ENCODE measurements around the gene PREX1. TPM values are rescaled to one million over a fixed set of nuclear protein-coding genes. Genes with fewer than 3 reads are reported as not detected.

The PREX1 gene
- total and polyA plus RNA-seq, 2 donors (not counting 3 experiments of a cell fraction or from before 2014, with no cell fraction given) = 51.3 to 72.9 TPM

DNA sequence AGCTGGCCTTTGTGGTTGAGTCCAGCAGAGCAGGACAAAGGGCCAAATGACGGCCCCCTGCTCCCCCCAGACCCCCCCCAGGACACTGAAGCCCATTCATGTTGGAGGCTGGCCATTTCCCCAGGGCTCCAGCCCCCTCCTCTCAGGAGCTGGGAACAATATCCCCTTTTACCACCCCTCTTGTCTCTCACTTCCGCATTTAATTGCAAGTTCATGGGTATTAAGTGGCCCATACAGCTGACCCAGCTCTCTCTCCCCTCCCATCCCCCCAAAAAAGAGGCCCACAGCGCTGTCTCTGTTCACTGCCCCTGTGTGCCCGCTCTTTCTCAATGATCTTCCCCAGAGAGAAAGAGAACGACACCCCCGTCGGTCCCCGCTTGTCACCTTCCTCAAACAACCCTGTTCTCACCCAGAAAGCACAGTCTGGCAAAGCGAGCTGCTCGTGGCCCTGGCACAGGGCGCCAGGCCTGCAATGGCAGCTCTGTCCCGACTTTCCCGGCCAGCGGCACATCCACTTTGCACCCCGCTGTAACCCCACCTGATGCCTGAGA lies 30.4 kb downstream of the PREX1 start:
- CTCF ChIA-PET = interaction anchor here (1.6 to 3.1 kb wide), 2 partner anchors 13 to 73 kb away, joined by 3 to 9 read pairs; no protein-coding TSS in a partner anchor
- no peak for FAIRE-seq
- no TSS peak for BruUV-seq (replicated peaks)

DNA sequence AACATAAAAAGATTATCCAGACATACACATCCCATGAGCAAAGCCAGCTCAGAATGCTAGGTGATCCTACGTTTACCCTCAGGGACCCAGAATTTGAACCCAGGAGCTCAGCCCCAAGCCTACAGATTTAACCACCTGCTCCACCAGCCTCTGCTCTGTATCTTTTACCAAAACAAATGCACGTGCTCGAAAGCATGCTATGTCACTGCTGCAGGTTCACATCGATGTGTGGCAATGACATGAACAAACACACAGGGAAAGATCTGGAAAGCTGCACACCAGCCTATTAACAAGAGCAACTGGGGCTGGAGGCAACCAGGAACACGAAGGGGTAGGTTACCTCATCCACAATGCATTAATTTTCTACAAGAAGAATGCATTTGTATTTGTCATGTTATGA lies 32.1 kb downstream of the PREX1 start:
- no peak overlapping the region for H3K27ac ChIP-seq (ENCODE audit: insufficient read depth, low read depth, low read length)
- peaks cover 96% of the 10 kb centered on the region for H3K79me2 ChIP-seq (ENCODE audit: control insufficient read depth, insufficient read depth, low read length)
- dilution Hi-C loops (cut with MboI; ENCODE audit: extremely low pct_ligation_motif_present, low sequenced_read_pairs) = no loop called here
- no peaks in the 10 kb centered on the region for H3K36me3 ChIP-seq (ENCODE audit: control insufficient read depth in 2 of 2, extremely low read depth in 1 of 2, insufficient read depth in 2 of 2, low read length in 2 of 2)
- ChIA-PET CTCF (interaction anchor here (0.8 kb wide), 1 partner anchor 138 kb away, joined by 3 read pairs; no protein-coding TSS in a partner anchor), POLR2A (no interaction called here)
- H4K20me1 ChIP-seq (replicated peaks; ENCODE audit: control insufficient read depth, extremely low read depth, insufficient read depth, low read length) = peaks cover 6% of the 10 kb centered on the region
- TF ChIP-seq, protein P1, sequence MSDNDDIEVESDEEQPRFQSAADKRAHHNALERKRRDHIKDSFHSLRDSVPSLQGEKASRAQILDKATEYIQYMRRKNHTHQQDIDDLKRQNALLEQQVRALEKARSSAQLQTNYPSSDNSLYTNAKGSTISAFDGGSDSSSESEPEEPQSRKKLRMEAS (IDR thresholded peaks at IDR 0.05; ENCODE audit: insufficient read depth, insufficient read length) = no peak
- no peak for TF ChIP-seq GATA2 (IDR thresholded peaks at IDR 0.05; ENCODE audit: insufficient read depth, insufficient read length, low read depth, low read length)
- no peak for TF ChIP-seq FOS (IDR thresholded peaks at IDR 0.05; ENCODE audit: borderline replicate concordance, insufficient read depth, low read length)
- no peak for TF ChIP-seq POLR2A (IDR thresholded peaks at IDR 0.05; ENCODE audit: low read depth, low read length)
- TF ChIP-seq, protein P2, sequence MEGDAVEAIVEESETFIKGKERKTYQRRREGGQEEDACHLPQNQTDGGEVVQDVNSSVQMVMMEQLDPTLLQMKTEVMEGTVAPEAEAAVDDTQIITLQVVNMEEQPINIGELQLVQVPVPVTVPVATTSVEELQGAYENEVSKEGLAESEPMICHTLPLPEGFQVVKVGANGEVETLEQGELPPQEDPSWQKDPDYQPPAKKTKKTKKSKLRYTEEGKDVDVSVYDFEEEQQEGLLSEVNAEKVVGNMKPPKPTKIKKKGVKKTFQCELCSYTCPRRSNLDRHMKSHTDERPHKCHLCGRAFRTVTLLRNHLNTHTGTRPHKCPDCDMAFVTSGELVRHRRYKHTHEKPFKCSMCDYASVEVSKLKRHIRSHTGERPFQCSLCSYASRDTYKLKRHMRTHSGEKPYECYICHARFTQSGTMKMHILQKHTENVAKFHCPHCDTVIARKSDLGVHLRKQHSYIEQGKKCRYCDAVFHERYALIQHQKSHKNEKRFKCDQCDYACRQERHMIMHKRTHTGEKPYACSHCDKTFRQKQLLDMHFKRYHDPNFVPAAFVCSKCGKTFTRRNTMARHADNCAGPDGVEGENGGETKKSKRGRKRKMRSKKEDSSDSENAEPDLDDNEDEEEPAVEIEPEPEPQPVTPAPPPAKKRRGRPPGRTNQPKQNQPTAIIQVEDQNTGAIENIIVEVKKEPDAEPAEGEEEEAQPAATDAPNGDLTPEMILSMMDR (IDR thresholded peaks at IDR 0.05; ENCODE audit: extremely low read depth in 1 of 2, insufficient read depth in 1 of 2, low read depth in 1 of 2, low read length in 2 of 2) = no peak
- TF ChIP-seq MYC (IDR thresholded peaks at IDR 0.05; ENCODE audit: low read depth, low read length) = no peak
- no peak for TF ChIP-seq EZH2 (IDR thresholded peaks at IDR 0.05; ENCODE audit: borderline replicate concordance, low read depth, low read length, severe bottlenecking)
- no peak for TF ChIP-seq POLR2AphosphoS5 (IDR thresholded peaks at IDR 0.05; ENCODE audit: insufficient read depth, low read depth, low read length)
- TF ChIP-seq JUN (IDR thresholded peaks at IDR 0.05; ENCODE audit: borderline replicate concordance, insufficient read depth, insufficient read length, low read depth) = no peak
- H3K4me2 ChIP-seq (ENCODE audit: insufficient read depth, low read length) = no peak overlapping the region
- FAIRE-seq (no peak), DNase-seq (ENCODE audit: low read depth, low spot score) (no peak)
- H3K9me3 ChIP-seq (replicated peaks; ENCODE audit: control insufficient read depth, insufficient read depth, low read length) = no peaks in the 10 kb centered on the region
- H3K4me3 ChIP-seq (replicated peaks in 1 of 3; ENCODE audit: insufficient read depth in 1 of 3, low read depth in 1 of 3, low read length in 3 of 3) = no peak overlapping the region
- no TSS peak for BruUV-seq (replicated peaks)
- peaks cover 12% of the 10 kb centered on the region for H3K4me1 ChIP-seq (ENCODE audit: control insufficient read depth, extremely low read depth, insufficient read depth, low read length)
- no peak overlapping the region for H2AFZ ChIP-seq (ENCODE audit: low read depth, low read length)
- no peak overlapping the region for H3K9ac ChIP-seq (replicated peaks; ENCODE audit: extremely low read depth, insufficient read depth, low read length)
- no peaks in the 10 kb centered on the region for H3K27me3 ChIP-seq (ENCODE audit: control insufficient read depth in 2 of 2, insufficient read depth in 2 of 2, low read length in 2 of 2)
- intact Hi-C loops (cut with micrococcal nuclease) = no loop called here
- no peaks in the 10 kb centered on the region for H3K9me1 ChIP-seq (replicated peaks; ENCODE audit: control insufficient read depth, extremely low read depth, insufficient read depth, low read length)

More for the DNA sequence above, 30.4 kb downstream of the PREX1 start:
- H3K27ac ChIP-seq (ENCODE audit: insufficient read depth, low read depth, low read length) = no peak overlapping the region
- TF ChIP-seq GATA2 (IDR thresholded peaks at IDR 0.05; ENCODE audit: insufficient read depth, insufficient read length, low read depth, low read length) (no peak), POLR2A (IDR thresholded peaks at IDR 0.05; ENCODE audit: low read depth, low read length) (no peak), FOS (IDR thresholded peaks at IDR 0.05; ENCODE audit: borderline replicate concordance, insufficient read depth, low read length) (no peak), MYC (IDR thresholded peaks at IDR 0.05; ENCODE audit: low read depth, low read length) (no peak)
- TF ChIP-seq, protein P1 (IDR thresholded peaks at IDR 0.05; ENCODE audit: insufficient read depth, insufficient read length) = no peak
- H3K36me3 ChIP-seq (ENCODE audit: control insufficient read depth in 2 of 2, extremely low read depth in 1 of 2, insufficient read depth in 2 of 2, low read length in 2 of 2) = no peaks in the 10 kb centered on the region
- H3K9ac ChIP-seq (replicated peaks; ENCODE audit: extremely low read depth, insufficient read depth, low read length) = no peak overlapping the region
- H4K20me1 ChIP-seq (replicated peaks; ENCODE audit: control insufficient read depth, extremely low read depth, insufficient read depth, low read length) = peaks cover 6% of the 10 kb centered on the region
- dilution Hi-C loops (cut with MboI; ENCODE audit: extremely low pct_ligation_motif_present, low sequenced_read_pairs) (no loop called here), intact Hi-C loops (cut with micrococcal nuclease) (no loop called here)
- peaks cover 96% of the 10 kb centered on the region for H3K79me2 ChIP-seq (ENCODE audit: control insufficient read depth, insufficient read depth, low read length)
- H3K4me3 ChIP-seq (replicated peaks in 1 of 3; ENCODE audit: insufficient read depth in 1 of 3, low read depth in 1 of 3, low read length in 3 of 3) = no peak overlapping the region
- H3K9me1 ChIP-seq (replicated peaks; ENCODE audit: control insufficient read depth, extremely low read depth, insufficient read depth, low read length) = no peaks in the 10 kb centered on the region
- no peaks in the 10 kb centered on the region for H3K9me3 ChIP-seq (replicated peaks; ENCODE audit: control insufficient read depth, insufficient read depth, low read length)
- POLR2A ChIA-PET = no interaction called here
- no peak overlapping the region for H2AFZ ChIP-seq (ENCODE audit: low read depth, low read length)
- H3K27me3 ChIP-seq (ENCODE audit: control insufficient read depth in 2 of 2, insufficient read depth in 2 of 2, low read length in 2 of 2) = no peaks in the 10 kb centered on the region
- H3K4me2 ChIP-seq (ENCODE audit: insufficient read depth, low read length) = no peak overlapping the region
- no peaks in the 10 kb centered on the region for H3K4me1 ChIP-seq (ENCODE audit: control insufficient read depth, extremely low read depth, insufficient read depth, low read length)
- no peak for DNase-seq (ENCODE audit: low read depth, low spot score)
